Thymus (tissue), 11 donors: Measurements from ENCODE around the gene TRPM1. TPM values are rescaled to one million over a fixed set of nuclear protein-coding genes. Genes with fewer than 3 reads are reported as not detected.

Experiments used
- DNase-seq, 9 donors: peaks; one replicate each; pipeline ENCODE4 v3.0.0-alpha.2; 2013; ENCODE audit warnings: low spot score in 9 of 9, low read depth in 6 of 9, missing footprints in 1 of 9
- H3K27ac ChIP-seq, 2 donors: one replicate each; pipeline ENCODE4 v1.5.1; 2013; ENCODE audit warnings: control low read depth in 1 of 2, low read depth in 1 of 2, low read length in 1 of 2, mild to moderate bottlenecking in 1 of 2, moderate library complexity in 1 of 2
- H3K27me3 ChIP-seq, 2 donors: one replicate each; pipeline ENCODE4 v1.5.1; 2013; ENCODE audit warnings: low read length in 1 of 2; ENCODE audit not compliant: control insufficient read depth in 2 of 2, insufficient read depth in 1 of 2
- H3K36me3 ChIP-seq, 2 donors: one replicate each; pipeline ENCODE4 v1.5.1; 2013; ENCODE audit warnings: low read length in 1 of 2, mild to moderate bottlenecking in 1 of 2, moderate library complexity in 1 of 2; ENCODE audit not compliant: control insufficient read depth in 2 of 2, insufficient read depth in 2 of 2
- H3K4me1 ChIP-seq, 2 donors: one replicate each; pipeline ENCODE4 v1.5.1; 2013; ENCODE audit warnings: low read length in 2 of 2; ENCODE audit not compliant: control insufficient read depth in 2 of 2, insufficient read depth in 2 of 2
- H3K4me3 ChIP-seq, 2 donors: one replicate each; pipeline ENCODE4 v1.5.1; 2013; ENCODE audit warnings: low read length in 2 of 2, control low read depth in 1 of 2, mild to moderate bottlenecking in 1 of 2
- H3K9me3 ChIP-seq, 2 donors: one replicate each; pipeline ENCODE4 v1.5.1; 2013; ENCODE audit warnings: low read length in 1 of 2, mild to moderate bottlenecking in 1 of 2; ENCODE audit not compliant: control insufficient read depth in 2 of 2, insufficient read depth in 1 of 2
- WGBS: extraction: QIAGEN DNeasy Blood & Tissue Kit; methylation state at CpG from one replicate; pipeline ENCODE4 v1.1.7; 2013; 5-methylcytosine and 5-hydroxymethylcytosine counted together
- polyA plus RNA-seq: library from polyadenylated mRNA; stranded (reverse); fragments of 200-250 nt; gene quantifications from one replicate; pipeline ENCODE4 v1.2.3, GENCODE V29; 2013
- total RNA-seq: library from RNA; stranded (reverse); fragments of 120-200 nt; gene quantifications from one replicate; pipeline ENCODE4 v1.2.4, GENCODE V29; 2013
- donor health status: healthy.

TRPM1 gene
- total and polyA plus RNA-seq, 2 donors = 0.02 to 0.09 TPM

GRCh38 chr15:31012455-31012854 is 89.1 kb downstream of the TRPM1 start:
- 98% methylated on average over 2 of the region's 2 CpGs for WGBS
- H3K4me1 ChIP-seq = peaks cover 0 to 10% of the 10 kb centered on the region in 2 donors
- no peak overlapping the region for H3K27ac ChIP-seq
- no peaks in the 10 kb centered on the region for H3K27me3 ChIP-seq
- no peak for DNase-seq
- peaks cover 0 to 7% of the 10 kb centered on the region in 2 donors for H3K9me3 ChIP-seq
- no peak overlapping the region for H3K4me3 ChIP-seq
- no peaks in the 10 kb centered on the region for H3K36me3 ChIP-seq

GRCh38 chr15:31010036-31010435 is 91.5 kb downstream of the TRPM1 start:
- no peak overlapping the region for H3K27ac ChIP-seq
- WGBS = 98% methylated on average over 1 of the region's 1 CpG
- peaks cover 0 to 10% of the 10 kb centered on the region in 2 donors for H3K4me1 ChIP-seq
- peaks cover 0 to 7% of the 10 kb centered on the region in 2 donors for H3K9me3 ChIP-seq
- no peak for DNase-seq
- H3K27me3 ChIP-seq = no peaks in the 10 kb centered on the region
- no peaks in the 10 kb centered on the region for H3K36me3 ChIP-seq
- no peak overlapping the region for H3K4me3 ChIP-seq

- Histone ChIP-seq H3K36me3 (no peaks in the 10 kb centered on the region), H3K4me1 (no peaks in the 10 kb centered on the region), H3K4me3 (no peak overlapping the region), H3K27me3 (no peaks in the 10 kb centered on the region), H3K9me3 (no peaks in the 10 kb centered on the region), H3K27ac (no peak overlapping the region)
- no peak for DNase-seq
- 88% methylated on average over 2 of the region's 2 CpGs for WGBS
Measured at GRCh38 chr15:31005660-31006059, 95.9 kb downstream of the TRPM1 start.

GRCh38 chr15:31004220-31004733 is 97.2 kb downstream of the TRPM1 start:
- WGBS = 8% methylated on average over 5 of the region's 5 CpGs
- no peaks in the 10 kb centered on the region for H3K36me3 ChIP-seq
- no peak overlapping the region for H3K27ac ChIP-seq
- peak in 1 of 9 donors; percentile 9 for DNase-seq
- no peaks in the 10 kb centered on the region for H3K27me3 ChIP-seq
- H3K4me1 ChIP-seq = no peaks in the 10 kb centered on the region
- H3K9me3 ChIP-seq = no peaks in the 10 kb centered on the region
- H3K4me3 ChIP-seq = no peak overlapping the region

GRCh38 chr15:31001702-31002101 is 99.8 kb downstream of the TRPM1 start:
- WGBS = over 99% methylated on average over 3 of the region's 3 CpGs
- H3K9me3 ChIP-seq = no peaks in the 10 kb centered on the region
- no peak overlapping the region for H3K27ac ChIP-seq
- no peak for DNase-seq
- no peaks in the 10 kb centered on the region for H3K36me3 ChIP-seq
- no peaks in the 10 kb centered on the region for H3K27me3 ChIP-seq
- no peaks in the 10 kb centered on the region for H3K4me1 ChIP-seq
- no peak overlapping the region for H3K4me3 ChIP-seq

- no peaks in the 10 kb centered on the region for H3K36me3 ChIP-seq
- no peak for DNase-seq
- no peaks in the 10 kb centered on the region for H3K27me3 ChIP-seq
- no peaks in the 10 kb centered on the region for H3K9me3 ChIP-seq
- WGBS = 97% methylated on average over 3 of the region's 3 CpGs
- H3K4me1 ChIP-seq = no peaks in the 10 kb centered on the region
- no peak overlapping the region for H3K27ac ChIP-seq
- no peak overlapping the region for H3K4me3 ChIP-seq
Measured at GRCh38 chr15:30999729-31000128, 101.8 kb downstream of the TRPM1 start.

GRCh38 chr15:30997270-30997669 is 104.3 kb downstream of the TRPM1 start:
- Histone ChIP-seq H3K36me3 (no peaks in the 10 kb centered on the region), H3K27me3 (no peaks in the 10 kb centered on the region), H3K9me3 (no peaks in the 10 kb centered on the region), H3K4me3 (no peak overlapping the region), H3K27ac (no peak overlapping the region), H3K4me1 (peaks cover under 1 to 2% of the 10 kb centered on the region in 2 donors)
- DNase-seq = no peak
- WGBS = 96% methylated on average over 1 of the region's 1 CpG

- H3K9me3 ChIP-seq = no peaks in the 10 kb centered on the region
- DNase-seq = no peak
- WGBS = 88% methylated on average over 7 of the region's 7 CpGs
- H3K4me3 ChIP-seq = peak overlapping the region; percentile 72 to 93
- peaks cover 3% of the 10 kb centered on the region in 2 donors for H3K36me3 ChIP-seq
- H3K4me1 ChIP-seq = peaks cover 13 to 18% of the 10 kb centered on the region in 2 donors
- H3K27me3 ChIP-seq = no peaks in the 10 kb centered on the region
- peak overlapping the region; percentile 65 to 94 for H3K27ac ChIP-seq
Measured at GRCh38 chr15:30992249-30992864, 109.2 kb downstream of the TRPM1 start.

GRCh38 chr15:30991255-30992235 is 110.0 kb downstream of the TRPM1 start, which contains the start of gene MTMR10:
Gene MTMR10, minus strand, starts transcription at chr15:30991628. Its CDS starts 122 bp downstream, at chr15:30991506.
- Histone ChIP-seq H3K27me3 (no peaks in the 10 kb centered on the region), H3K36me3 (peaks cover 6 to 11% of the 10 kb centered on the region in 2 donors), H3K27ac (peak within 1 kb of the TSS; percentile 92 to 94), H3K4me3 (peak within 1 kb of the TSS; percentile 93 to 97), H3K4me1 (peaks cover 15 to 18% of the 10 kb centered on the region in 2 donors), H3K9me3 (no peaks in the 10 kb centered on the region)
- DNase-seq = peak in 8 of 9 donors; percentile 42 to 85 (median 62)
- WGBS = under 1% methylated on average over 114 of the region's 114 CpGs
